NCI-H69 (cell line): ENCODE measurements around the gene GTSE1.

Experiments
- DNase-seq: peaks from one replicate; lab custom pipeline; 2025; lab: John Stamatoyannopoulos, UW

Gene GTSE1

GRCh38 chr22:46379066-46379930 is 82.6 kb downstream of the GTSE1 start:
- no peak for DNase-seq

- no peak for DNase-seq
Measured at GRCh38 chr22:46380069-46380468, 83.4 kb downstream of the GTSE1 start.
